Measurements from ENCODE around the gene EARS2. TPM values are rescaled to one million over a fixed set of nuclear protein-coding genes. Genes with fewer than 3 reads are reported as not detected.

EARS2 gene
- polyA plus RNA-seq, 1 donor (not counting 4 experiments of a cell fraction or from before 2014, with no cell fraction given): 32.7 TPM

- Histone ChIP-seq H3K79me2 (ENCODE audit: control insufficient read depth, insufficient read depth, low read length) (no peaks in the 10 kb centered on the region), H3K9me1 (ENCODE audit: control insufficient read depth, extremely low read depth, insufficient read depth, low read length) (peaks cover 4% of the 10 kb centered on the region), H3K9me3 (ENCODE audit: control insufficient read depth, low read depth, low read length) (no peaks in the 10 kb centered on the region), H4K20me1 (ENCODE audit: control insufficient read depth, extremely low read depth, insufficient read depth, low read length) (no peaks in the 10 kb centered on the region), H3K27me3 (ENCODE audit: control insufficient read depth, extremely low read depth, insufficient read depth, low read length) (no peaks in the 10 kb centered on the region), H3K4me3 (ENCODE audit: control insufficient read depth in 2 of 3, extremely low read depth in 1 of 3, insufficient read depth in 2 of 3, low read depth in 1 of 3, low read length in 3 of 3) (no peak overlapping the region), H3K4me2 (ENCODE audit: control insufficient read depth, extremely low read depth, insufficient read depth, low read depth, low read length) (no peak overlapping the region), H3K4me1 (ENCODE audit: control insufficient read depth, extremely low read depth, insufficient read depth, low read length) (no peaks in the 10 kb centered on the region), H3K27ac (ENCODE audit: control insufficient read depth, insufficient read depth, low read length) (no peak overlapping the region), H3K9ac (ENCODE audit: control insufficient read depth, extremely low read depth, insufficient read depth, low read length) (no peak overlapping the region), H3K36me3 (ENCODE audit: control insufficient read depth in 2 of 2, extremely low read depth in 1 of 2, insufficient read depth in 2 of 2, low read length in 2 of 2) (peaks cover 45 to 66% of the 10 kb centered on the region in 2 experiments), H2AFZ (ENCODE audit: control insufficient read depth, low read length) (no peak overlapping the region)
- no peak for FAIRE-seq
- dilution Hi-C loops (cut with MboI; ENCODE audit: extremely low pct_ligation_motif_present, low sequenced_read_pairs): no loop called here
- DNase-seq (ENCODE audit: low read depth, low spot score): no peak
- no peak for TF ChIP-seq EZH2 (IDR thresholded peaks at IDR 0.05; ENCODE audit: low read length)
- TF ChIP-seq, protein P1, sequence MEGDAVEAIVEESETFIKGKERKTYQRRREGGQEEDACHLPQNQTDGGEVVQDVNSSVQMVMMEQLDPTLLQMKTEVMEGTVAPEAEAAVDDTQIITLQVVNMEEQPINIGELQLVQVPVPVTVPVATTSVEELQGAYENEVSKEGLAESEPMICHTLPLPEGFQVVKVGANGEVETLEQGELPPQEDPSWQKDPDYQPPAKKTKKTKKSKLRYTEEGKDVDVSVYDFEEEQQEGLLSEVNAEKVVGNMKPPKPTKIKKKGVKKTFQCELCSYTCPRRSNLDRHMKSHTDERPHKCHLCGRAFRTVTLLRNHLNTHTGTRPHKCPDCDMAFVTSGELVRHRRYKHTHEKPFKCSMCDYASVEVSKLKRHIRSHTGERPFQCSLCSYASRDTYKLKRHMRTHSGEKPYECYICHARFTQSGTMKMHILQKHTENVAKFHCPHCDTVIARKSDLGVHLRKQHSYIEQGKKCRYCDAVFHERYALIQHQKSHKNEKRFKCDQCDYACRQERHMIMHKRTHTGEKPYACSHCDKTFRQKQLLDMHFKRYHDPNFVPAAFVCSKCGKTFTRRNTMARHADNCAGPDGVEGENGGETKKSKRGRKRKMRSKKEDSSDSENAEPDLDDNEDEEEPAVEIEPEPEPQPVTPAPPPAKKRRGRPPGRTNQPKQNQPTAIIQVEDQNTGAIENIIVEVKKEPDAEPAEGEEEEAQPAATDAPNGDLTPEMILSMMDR (optimal IDR thresholded peaks at IDR 0.05 in 1 of 3, IDR thresholded peaks at IDR 0.05 in 1 of 3, conservative IDR thresholded peaks at IDR 0.05 in 1 of 3; ENCODE audit: extremely low read depth in 1 of 3, insufficient read depth in 2 of 3, low read length in 3 of 3): no peak
Measured at GRCh38 chr16:23482778-23483177, 74.4 kb downstream of the EARS2 start.

DNA sequence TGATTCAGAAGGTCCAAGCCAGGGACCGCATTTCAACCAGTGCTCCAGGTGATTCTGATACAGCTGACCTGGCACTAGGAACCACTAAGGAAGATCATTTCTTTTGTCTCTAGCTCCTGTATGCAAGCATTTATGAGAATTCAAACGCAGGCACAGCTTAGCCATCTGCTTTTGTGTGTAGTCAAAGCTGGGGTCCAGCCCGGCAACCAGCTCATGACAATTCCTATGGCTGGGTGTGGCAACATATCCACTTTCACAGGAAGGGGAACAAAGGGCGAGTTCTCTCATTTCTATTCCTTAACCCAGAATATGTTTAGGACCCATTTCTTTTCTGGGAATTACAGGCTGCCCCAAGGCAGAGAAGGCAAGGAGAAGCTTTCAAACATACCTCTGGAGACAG, 76.9 kb downstream of the EARS2 start:
- no peak overlapping the region for H3K9ac ChIP-seq (ENCODE audit: control insufficient read depth, extremely low read depth, insufficient read depth, low read length)
- no peaks in the 10 kb centered on the region for H3K4me1 ChIP-seq (ENCODE audit: control insufficient read depth, extremely low read depth, insufficient read depth, low read length)
- no peaks in the 10 kb centered on the region for H3K9me3 ChIP-seq (ENCODE audit: control insufficient read depth, low read depth, low read length)
- H2AFZ ChIP-seq (ENCODE audit: control insufficient read depth, low read length): no peak overlapping the region
- TF ChIP-seq, protein P1 (optimal IDR thresholded peaks at IDR 0.05 in 1 of 3, IDR thresholded peaks at IDR 0.05 in 1 of 3, conservative IDR thresholded peaks at IDR 0.05 in 1 of 3; ENCODE audit: extremely low read depth in 1 of 3, insufficient read depth in 2 of 3, low read length in 3 of 3): no peak
- TF ChIP-seq EZH2 (IDR thresholded peaks at IDR 0.05; ENCODE audit: low read length): no peak
- H4K20me1 ChIP-seq (ENCODE audit: control insufficient read depth, extremely low read depth, insufficient read depth, low read length): no peaks in the 10 kb centered on the region
- H3K36me3 ChIP-seq (ENCODE audit: control insufficient read depth in 2 of 2, extremely low read depth in 1 of 2, insufficient read depth in 2 of 2, low read length in 2 of 2): peaks cover 36 to 55% of the 10 kb centered on the region in 2 experiments
- dilution Hi-C loops (cut with MboI; ENCODE audit: extremely low pct_ligation_motif_present, low sequenced_read_pairs): no loop called here
- DNase-seq (ENCODE audit: low read depth, low spot score) (no peak), FAIRE-seq (no peak)
- no peak overlapping the region for H3K4me3 ChIP-seq (ENCODE audit: control insufficient read depth in 2 of 3, extremely low read depth in 1 of 3, insufficient read depth in 2 of 3, low read depth in 1 of 3, low read length in 3 of 3)
- H3K9me1 ChIP-seq (ENCODE audit: control insufficient read depth, extremely low read depth, insufficient read depth, low read length): no peaks in the 10 kb centered on the region
- H3K79me2 ChIP-seq (ENCODE audit: control insufficient read depth, insufficient read depth, low read length): no peaks in the 10 kb centered on the region
- H3K27ac ChIP-seq (ENCODE audit: control insufficient read depth, insufficient read depth, low read length): no peak overlapping the region
- H3K4me2 ChIP-seq (ENCODE audit: control insufficient read depth, extremely low read depth, insufficient read depth, low read depth, low read length): no peak overlapping the region
- H3K27me3 ChIP-seq (ENCODE audit: control insufficient read depth, extremely low read depth, insufficient read depth, low read length): no peaks in the 10 kb centered on the region
